GM04504 (cell line): Measurements from ENCODE around the gene GNAI3.

Experiments
- DNase-seq: peaks from one replicate; pipeline ENCODE4 v3.0.0-alpha.2; 2012; ENCODE audit warnings: low read depth

GNAI3 gene

DNA sequence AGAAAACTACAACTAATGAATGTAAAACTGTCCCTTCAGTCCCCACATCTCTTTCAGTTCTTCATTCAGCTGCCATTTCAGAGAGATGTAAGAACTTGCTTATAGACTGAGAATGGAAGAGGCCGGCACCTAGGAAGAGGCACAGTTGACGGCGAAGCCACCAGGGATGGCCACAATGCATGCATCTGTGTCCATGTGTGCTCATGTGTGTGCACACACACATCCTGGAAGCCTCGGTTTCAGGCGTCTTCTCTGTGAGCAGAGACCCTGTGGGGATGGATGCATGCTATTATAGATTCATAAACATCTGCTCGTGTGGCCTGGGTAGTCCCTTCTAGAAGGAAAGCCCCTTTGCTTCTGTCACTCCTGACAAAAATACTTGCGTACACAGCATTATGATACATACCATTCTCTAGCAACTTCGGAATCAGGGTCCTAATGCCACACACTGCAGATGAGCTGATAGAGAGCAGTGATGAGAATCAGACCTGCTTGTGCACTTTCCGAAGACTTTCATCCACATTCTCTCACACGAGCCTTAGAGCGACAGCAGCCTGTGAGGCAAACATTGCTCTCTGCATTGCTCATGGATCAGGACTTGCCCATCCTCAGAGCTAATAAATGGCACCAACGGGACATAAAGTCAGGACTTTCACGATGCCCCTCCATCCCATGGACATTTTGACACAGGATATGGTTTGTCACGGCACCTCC is 21.2 kb upstream of the GNAI3 start:
- DNase-seq: no peak

GRCh38 chr1:109527846-109528695 is 20.3 kb upstream of the GNAI3 start:
- no peak for DNase-seq

DNA sequence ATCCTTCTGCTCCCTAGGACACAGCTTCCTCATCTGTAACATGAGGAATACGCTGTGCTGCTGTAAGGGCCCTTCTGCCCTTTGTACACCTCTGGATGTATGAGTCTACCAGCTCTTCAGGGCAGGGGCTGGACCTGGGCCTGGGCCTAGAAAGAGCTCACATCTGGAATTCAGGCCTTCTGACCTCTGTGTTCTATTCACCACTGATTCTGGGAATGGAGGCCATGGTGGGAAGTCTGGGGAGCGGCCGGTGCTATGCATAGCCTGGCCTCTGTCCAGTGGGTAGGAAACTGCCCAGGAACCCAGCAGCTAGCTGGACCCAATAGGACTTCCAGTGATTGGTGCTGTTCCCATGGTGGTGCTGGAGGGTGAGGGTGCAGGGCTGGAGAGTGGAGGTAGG is 19.7 kb upstream of the GNAI3 start:
- no peak for DNase-seq

GRCh38 chr1:109529881-109530456 is 18.4 kb upstream of the GNAI3 start:
- DNase-seq: no peak

DNA sequence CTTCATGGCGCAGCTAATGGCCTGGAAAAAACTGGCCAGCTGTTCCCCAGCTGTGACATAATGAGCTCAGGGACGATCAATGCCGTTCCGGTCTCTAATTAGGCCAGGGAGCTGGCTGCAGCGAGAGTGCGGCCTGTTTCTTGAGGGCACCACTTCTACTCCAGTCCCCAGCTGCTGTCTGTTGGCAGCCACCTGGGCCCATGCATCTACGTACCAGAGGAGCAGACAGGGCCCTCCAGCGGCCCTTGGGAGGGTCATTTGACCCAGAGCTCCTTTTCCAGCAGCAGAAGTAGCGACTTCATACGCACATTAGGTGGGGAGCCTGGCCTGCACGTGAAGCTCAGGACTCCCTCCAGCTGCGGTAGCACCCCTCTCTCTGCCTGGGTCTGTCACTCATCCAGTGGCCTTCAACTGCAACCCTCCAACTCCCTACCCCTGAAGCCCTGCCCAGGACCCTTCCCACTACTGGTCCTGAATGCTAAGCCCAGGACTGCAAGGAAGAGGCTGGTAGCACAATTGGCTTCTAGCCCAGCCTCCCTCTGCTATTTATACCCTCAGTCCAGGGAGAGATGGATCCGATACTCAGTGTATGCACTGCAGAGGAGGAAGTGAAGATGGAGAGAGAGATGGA is 17.8 kb upstream of the GNAI3 start:
- no peak for DNase-seq

DNA sequence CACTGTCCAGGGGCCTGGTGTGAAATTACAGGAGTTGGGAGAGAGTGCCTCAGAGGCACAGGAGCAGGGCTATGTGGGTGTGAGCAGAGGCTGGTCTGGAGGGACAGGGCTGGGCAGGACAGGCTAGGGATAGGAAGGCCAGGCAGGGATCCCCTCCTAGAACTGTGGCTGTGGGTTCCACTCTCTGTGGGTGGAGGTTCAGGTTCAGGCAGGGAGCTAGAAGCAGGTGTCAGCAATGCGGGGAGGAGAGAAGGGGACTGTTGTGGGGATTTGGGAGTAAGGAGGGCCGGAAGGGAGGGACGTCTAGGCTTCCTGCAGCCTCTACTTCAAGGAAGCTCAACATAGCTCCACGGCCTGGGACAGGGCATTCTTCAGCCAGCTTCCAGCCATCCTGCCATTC is 17.0 kb upstream of the GNAI3 start:
- DNase-seq: no peak

- no peak for DNase-seq
Measured at GRCh38 chr1:109531826-109532364, 16.5 kb upstream of the GNAI3 start.

DNA sequence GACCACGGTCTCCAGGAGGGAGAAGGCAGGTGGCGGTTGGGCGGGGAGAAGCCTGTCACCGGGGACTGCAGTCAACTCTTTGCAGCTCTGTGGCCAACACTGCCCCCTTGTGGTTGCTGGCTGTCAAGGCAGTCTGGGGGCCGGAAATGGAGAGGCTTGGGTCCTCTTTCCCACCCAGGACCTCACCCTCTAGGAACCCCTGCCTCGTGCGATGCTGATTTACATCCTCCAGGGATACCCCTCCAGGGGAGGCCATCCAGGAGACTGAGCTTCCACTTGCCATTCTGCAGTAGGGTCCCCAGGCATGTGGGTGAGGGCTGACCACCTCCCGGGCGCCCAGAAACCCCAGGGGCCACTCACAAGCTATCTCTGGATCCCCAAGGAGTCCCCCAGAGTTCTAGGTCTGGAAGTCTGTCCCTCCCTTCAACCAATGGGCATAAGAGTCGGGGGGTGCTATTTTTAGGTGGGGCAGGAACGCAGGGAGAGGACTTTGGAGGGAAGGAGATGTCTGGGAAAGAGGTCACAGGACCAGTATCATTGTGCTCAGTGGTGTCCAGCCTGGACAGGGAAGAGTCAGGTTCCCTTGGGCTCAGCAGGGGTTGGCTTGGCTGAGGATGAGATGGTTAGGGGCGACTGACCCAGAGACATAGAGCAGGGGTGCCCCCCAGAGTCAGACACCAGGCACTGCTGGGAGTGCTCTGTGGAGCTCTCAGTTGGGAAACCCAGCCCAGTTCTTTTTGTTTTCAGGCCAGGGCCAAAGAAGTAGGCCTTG is 15.9 kb upstream of the GNAI3 start:
- DNase-seq: peak; percentile 36

DNA sequence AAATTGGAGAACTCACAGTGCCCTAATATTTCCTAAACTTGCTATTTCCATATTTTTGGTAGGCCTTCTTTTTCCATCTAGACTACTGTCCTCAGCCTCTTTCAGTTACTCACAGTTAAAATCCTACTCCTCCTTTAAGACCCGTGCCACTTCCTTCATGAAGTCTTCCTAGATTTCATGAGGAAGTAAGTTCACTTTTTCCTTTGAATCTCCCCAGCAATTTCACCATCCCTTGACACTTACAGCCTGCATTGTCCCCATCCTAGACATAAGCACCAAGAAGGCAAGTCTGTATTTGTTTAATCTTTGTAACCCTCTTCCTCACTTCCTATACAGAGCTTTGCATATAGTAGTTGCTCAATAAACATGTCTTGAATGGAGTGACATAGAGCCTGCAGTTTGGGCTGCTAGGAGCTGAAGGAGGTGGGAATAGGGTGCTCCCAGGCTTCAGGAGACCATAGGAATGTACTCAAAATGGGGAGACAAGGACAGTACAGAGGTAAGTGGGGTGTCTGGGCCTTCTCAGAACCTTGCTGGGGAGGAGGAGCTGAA is 14.0 kb upstream of the GNAI3 start:
- DNase-seq: no peak

- no peak for DNase-seq
Measured at GRCh38 chr1:109535481-109535880, 12.9 kb upstream of the GNAI3 start.

GRCh38 chr1:109535971-109536491 is 12.4 kb upstream of the GNAI3 start:
- no peak for DNase-seq

- no peak for DNase-seq
Measured at GRCh38 chr1:109537450-109538178, 10.8 kb upstream of the GNAI3 start.

- DNase-seq: no peak
Measured at GRCh38 chr1:109538827-109539555, 9.4 kb upstream of the GNAI3 start.

DNA sequence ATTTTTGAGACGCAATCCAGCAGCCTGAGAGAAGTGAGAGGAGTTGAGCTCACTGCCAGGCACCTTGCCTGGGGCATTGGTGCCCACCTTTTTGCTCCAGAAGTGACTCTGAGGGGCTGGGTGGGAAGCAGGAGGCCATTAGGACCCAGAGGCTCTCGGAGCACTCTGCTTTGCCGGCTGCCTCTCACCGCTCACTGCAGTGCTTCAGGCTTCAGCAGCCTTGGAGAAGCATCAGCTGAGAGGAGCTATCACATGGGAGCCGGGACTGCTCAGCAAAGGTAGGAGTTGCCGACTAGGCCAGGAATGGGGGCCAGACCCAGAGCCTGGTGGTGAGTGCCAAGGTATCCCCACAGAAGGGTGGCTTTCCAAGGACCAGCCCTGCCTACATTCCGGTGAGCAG is 8.7 kb upstream of the GNAI3 start, which contains the start of gene GPR61:
Gene GPR61, plus strand, starts transcription at position 197 of the 400 bp plus-strand sequence. CDS start 3,151 bp downstream, outside the sequence.
- DNase-seq: no peak

DNA sequence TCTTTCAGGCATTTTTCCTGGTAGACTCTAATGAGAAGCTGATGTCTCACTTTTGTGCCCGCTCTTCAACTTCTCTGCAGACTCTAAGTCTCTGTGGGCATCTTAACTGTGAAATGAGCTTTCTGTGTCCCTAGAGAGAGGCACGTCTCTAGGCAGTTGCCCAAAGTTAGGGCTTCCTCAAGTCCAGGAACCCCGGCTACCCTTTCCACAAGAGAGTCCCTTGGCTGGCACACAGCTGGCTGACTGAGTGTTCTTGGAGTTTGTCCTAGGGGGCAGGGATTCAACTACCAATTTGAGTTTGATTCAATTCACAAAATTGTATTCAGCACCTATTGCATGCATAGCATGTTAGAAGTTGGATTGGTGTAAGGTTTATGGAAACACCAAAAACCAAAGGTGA is 7.3 kb upstream of the GNAI3 start:
- DNase-seq: no peak

DNA sequence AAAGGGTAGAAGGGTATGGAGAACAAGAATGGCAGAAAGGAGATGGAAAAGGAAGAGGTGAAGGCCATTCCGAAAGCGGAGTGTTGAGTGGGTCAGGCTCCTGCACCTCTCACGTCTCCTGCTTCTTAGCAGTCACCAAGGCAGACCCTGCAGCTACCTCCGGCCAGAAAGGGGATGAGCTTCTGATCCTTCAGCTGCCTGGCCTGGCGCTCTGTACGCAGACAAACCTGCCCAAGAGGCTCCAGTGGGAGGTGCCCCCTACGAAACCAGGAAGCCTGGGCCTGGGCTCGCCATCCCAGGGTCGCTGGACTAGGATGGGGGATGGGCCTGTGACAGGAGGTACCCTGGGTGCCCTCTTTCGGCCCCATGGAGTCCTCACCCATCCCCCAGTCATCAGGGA is 5.8 kb upstream of the GNAI3 start:
- DNase-seq: no peak

- DNase-seq: no peak
Measured at GRCh38 chr1:109543283-109543987, 5.0 kb upstream of the GNAI3 start.

DNA sequence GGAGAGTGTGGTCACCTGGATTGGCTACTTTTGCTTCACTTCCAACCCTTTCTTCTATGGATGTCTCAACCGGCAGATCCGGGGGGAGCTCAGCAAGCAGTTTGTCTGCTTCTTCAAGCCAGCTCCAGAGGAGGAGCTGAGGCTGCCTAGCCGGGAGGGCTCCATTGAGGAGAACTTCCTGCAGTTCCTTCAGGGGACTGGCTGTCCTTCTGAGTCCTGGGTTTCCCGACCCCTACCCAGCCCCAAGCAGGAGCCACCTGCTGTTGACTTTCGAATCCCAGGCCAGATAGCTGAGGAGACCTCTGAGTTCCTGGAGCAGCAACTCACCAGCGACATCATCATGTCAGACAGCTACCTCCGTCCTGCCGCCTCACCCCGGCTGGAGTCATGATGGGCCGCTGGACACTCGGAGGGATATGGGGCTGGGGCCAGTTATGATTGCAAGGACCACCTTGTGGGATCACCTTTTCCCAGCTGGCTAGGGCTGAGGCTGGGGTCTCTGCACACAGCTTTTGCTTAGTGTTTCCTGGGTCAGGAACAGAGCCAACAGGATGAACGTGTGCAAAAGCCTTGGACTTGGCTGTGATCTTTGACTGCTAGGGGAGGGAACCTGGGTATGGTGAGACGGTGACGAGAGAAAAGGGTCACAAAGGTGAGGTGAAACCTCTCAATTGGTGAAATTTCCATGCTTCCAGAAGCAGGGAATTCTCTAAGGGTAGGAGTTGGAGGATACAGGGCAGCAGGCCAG is 4.3 kb upstream of the GNAI3 start:
- DNase-seq: no peak
